ENCODE measurements around the gene VAV2.

VAV2 gene

GRCh38 chr9:133832877-133833276, 159.2 kb downstream of the VAV2 start:
- FAIRE-seq, result no peak

DNA sequence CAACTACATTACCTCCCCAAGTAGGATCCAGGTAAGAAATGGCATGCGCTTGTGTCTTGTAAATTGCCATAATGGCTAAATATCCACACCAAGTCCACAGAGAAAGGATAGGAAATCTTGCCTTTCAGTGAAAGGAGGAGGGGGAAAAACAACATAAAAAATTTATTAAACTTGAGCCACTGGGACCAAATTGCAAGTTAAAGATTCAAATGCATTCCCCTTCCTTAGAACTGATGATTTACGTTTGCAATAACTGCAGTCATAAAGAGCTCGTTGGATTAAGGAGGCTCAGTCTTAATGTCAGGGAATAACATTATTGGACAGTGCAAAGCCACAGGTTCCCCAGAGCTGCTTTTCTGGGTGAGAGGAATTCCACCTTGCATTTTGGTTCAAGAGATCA, 161.4 kb downstream of the VAV2 start:
- no peak for FAIRE-seq

GRCh38 chr9:133830310-133830709, 161.8 kb downstream of the VAV2 start:
- FAIRE-seq, result no peak

GRCh38 chr9:133828338-133828997, 163.7 kb downstream of the VAV2 start:
- FAIRE-seq, result no peak

GRCh38 chr9:133826289-133827085, 165.6 kb downstream of the VAV2 start:
- no peak for FAIRE-seq

DNA sequence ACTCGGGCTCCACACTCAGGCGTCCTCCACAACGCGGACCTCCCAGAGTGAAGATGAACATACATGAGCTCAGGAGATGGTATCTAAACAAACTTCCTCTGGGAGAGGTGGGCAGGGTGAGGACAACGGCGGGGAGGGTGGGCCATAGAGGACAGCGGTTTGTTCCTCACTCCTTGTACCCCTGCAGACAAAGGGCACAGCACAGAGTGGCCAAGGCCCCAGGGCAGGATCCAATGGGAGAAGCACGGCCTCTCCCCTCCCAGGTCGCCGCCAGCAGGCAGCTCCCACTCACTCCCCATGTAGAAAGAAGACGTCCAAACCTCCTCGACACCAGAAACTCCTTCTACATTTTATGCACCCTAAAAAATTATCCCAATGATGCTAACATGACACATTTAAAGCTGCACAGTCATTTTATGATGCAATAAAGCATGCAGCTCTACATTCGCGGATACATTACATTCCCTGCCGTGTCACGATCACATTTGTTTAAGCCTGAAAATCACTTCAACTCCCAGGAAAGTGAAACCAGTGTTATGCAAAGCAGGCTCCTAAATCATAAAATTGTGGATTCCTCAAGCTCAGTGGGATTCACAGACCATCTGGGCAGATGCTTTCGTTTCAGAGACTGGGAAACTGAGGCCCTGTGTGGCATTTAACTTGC, 166.4 kb downstream of the VAV2 start:
- FAIRE-seq, result no peak

DNA sequence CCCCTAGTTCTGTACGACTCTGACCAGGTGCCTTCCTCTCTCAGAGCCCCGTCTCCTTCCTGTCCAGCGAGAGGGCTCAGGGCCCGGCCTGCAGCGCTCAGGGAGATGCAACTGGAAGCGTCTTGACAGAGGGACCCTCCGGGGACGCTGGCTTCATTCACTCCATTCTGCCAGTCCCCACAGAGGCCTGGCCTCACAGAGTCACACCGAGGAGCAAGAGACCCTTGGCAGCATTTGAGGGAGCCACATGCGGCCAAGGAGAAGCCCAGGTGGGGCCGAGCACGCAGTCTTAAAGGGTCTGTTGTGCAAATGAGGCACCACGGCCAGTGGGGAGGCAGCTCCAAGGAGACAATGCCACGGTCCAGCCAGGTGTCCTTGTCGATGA, 167.3 kb downstream of the VAV2 start:
- FAIRE-seq, result no peak

GRCh38 chr9:133824106-133824801, 167.9 kb downstream of the VAV2 start:
- FAIRE-seq, result no peak

GRCh38 chr9:133823189-133824105, 168.7 kb downstream of the VAV2 start:
- FAIRE-seq, result no peak

GRCh38 chr9:133822430-133823065, 169.6 kb downstream of the VAV2 start:
- FAIRE-seq, result no peak

DNA sequence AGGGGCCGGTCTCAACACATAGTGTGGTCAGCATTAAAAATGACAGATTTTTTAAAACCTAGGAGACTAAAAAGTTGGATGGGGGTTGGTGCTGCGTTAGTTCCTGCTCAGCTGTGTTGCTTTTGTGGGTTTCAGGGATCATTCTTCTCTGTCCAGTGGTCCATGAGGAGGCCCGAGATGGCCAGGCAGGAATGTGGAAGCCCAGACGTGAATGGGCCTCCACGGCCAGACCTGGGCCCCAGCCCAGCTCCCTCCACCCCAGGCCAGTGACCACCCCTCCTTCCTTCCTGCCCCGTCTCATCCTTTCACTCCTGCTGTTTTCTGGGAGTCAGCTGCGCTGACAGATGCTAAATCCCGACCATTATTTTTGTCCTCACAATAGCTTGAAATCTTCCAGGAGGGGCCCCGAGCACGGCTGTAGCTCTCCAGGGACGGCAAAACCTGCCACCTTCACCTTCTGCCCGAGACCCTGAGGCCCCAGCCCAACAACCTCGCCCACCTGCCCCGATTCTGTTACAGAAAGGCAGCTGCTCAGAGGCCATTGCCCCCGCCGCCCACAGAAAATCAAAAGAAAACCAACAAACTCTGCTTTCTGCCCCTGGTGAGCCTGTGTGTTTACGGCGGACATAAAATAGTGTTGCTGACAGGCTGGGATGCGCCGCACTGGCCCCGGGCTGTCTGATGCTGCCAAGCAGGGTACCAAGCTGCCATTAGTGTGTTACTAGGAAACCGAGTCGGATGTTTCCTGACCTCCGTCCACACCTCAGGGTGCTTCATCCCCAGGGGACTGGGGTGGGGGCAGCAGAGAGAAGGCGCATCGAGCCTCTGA, 170.3 kb downstream of the VAV2 start:
- no peak for FAIRE-seq

GRCh38 chr9:133819923-133820322, 172.2 kb downstream of the VAV2 start:
- no peak for FAIRE-seq

- FAIRE-seq, result no peak
Observed at GRCh38 chr9:133818444-133818843, 173.7 kb downstream of the VAV2 start.

DNA sequence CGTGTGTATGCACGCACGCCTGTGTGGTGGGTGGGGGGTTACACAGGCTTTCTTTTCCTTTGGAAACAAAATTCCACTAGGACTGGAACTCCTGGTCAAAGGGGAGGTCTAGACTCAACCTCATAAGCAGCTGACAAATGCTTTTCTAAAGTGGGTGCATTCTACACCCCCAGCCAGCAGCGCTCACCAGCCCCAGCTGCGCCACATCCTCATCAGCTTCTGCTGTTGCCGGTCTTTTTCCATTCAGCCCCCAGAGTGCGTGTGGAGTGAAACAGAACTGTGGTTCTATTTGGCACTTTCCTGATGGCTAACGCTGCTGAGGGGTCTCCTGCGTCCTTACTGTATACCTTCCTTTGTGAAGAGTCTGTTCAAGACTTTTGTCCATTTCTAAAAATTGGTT, 176.3 kb downstream of the VAV2 start:
- no peak for FAIRE-seq

DNA sequence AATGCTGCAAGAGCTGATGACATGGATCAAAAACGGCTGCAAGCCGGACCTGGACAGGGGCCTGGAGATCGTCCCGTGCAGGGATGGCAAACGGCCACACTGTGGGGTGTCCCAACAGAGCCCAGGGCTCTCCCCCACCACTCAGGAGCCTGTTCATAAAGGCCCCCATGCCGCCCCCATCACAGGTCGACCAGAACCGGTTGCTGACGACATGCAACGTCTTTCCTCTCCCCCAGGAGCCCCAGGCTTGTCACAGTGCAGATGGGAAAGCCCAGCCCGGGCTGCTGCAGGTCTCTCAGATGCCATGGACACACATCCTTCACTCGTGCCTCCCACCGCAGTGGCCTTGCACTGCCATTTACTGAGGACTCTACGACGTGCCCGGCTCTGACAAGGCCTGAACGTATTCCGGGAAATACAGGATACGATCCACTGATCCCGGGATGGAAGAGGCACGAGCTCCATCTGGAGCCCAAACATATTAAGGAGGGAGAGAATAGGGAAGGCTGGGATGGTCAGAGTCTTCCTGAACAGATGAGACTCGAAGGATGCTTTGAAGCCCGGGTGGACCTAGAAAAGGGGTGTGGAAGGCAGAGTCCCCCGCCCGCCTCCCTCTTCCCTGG, 177.4 kb downstream of the VAV2 start:
- no peak for FAIRE-seq

DNA sequence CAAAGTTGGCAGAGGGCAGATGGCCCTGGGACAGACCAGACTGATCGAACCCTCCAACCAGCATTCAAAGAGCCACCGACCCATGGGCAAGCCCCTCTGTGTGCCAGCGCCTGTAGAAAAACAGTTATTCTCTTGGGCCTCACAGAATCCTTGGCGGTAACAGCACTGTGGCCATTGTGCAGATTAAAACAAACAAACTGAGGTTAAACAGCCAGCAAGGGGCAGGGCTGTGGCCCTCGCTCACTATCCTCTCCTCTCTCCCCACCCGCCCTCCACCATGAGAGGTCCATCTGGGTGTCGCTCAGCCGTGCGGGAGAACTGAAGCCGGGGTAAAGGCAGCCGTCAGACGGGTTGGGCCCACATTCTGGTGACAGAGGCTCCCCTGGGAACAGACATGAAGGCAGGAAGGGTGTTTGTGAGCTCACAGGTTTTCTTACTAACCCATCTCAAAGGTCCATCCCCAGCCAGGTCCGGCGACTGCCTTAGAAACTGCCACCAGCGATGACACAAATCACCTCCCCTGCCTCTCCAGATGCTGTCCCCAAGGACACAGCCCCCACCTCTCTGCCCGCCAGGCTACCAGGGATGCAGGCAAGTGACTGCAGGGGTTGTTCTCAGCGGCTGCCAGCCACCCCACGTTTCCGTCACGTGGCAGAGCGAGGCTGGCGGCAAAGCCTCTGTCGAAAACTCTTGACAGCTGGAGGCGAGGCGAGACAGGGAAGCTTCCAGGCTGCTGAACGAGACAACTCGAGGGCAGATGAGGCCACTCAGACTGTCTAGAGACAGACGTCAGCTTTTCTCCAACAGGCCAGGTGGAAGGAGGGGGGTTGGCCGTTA, 178.2 kb downstream of the VAV2 start:
- no peak for FAIRE-seq

- no peak for FAIRE-seq
Observed at GRCh38 chr9:133812941-133813748, 179.0 kb downstream of the VAV2 start.
